H9 (cell line): Measurements from ENCODE around the gene MRPS5. TPM values are rescaled to one million over a fixed set of nuclear protein-coding genes. Genes with fewer than 3 reads are reported as not detected.

ENCODE experiments used
- DNase-seq: peaks from one replicate; pipeline ENCODE4 v3.0.0-alpha.2; 2017
- H2AFZ ChIP-seq: one replicate; pipeline ENCODE4 v1.6.1; 2013; ENCODE audit warnings: mild to moderate bottlenecking, low read length, control low read depth, moderate library complexity
- H2AK5ac ChIP-seq: 2 replicates; pipeline ENCODE4 v1.6.1; 2013; ENCODE audit warnings: low read length, control low read depth, mixed read lengths; ENCODE audit not compliant: insufficient read length
- H2BK120ac ChIP-seq: one replicate; pipeline ENCODE4 v1.6.1; 2013; ENCODE audit warnings: low read depth, mild to moderate bottlenecking, low read length, control low read depth, inconsistent platforms; ENCODE audit not compliant: poor library complexity, severe bottlenecking
- H2BK12ac ChIP-seq: 2 replicates; pipeline ENCODE4 v1.6.1; 2013; ENCODE audit warnings: low read length, control low read depth, mixed read lengths, low read depth; ENCODE audit not compliant: insufficient read length
- H2BK15ac ChIP-seq: 2 replicates; pipeline ENCODE4 v1.6.1; 2013; ENCODE audit warnings: low read depth, low read length, control low read depth
- H2BK20ac ChIP-seq: one replicate; pipeline ENCODE4 v1.6.1; 2013; ENCODE audit warnings: low read depth, mild to moderate bottlenecking, low read length, control low read depth, inconsistent platforms; ENCODE audit not compliant: poor library complexity, severe bottlenecking
- H2BK5ac ChIP-seq: 2 replicates; pipeline ENCODE4 v1.6.1; 2013; ENCODE audit warnings: low read length, control low read depth, mixed read lengths; ENCODE audit not compliant: insufficient read length
- H3K14ac ChIP-seq: 2 replicates; pipeline ENCODE4 v1.6.1; 2013; ENCODE audit warnings: low read length, control low read depth; ENCODE audit not compliant: insufficient read depth
- H3K18ac ChIP-seq: 2 replicates; pipeline ENCODE4 v1.6.1; 2013; ENCODE audit warnings: low read depth, mild to moderate bottlenecking, mixed read lengths, low read length, control low read depth; ENCODE audit not compliant: insufficient read length
- H3K23ac ChIP-seq: 2 replicates; pipeline ENCODE4 v1.6.1; 2013; ENCODE audit warnings: low read length, control low read depth, mixed read lengths, low read depth; ENCODE audit not compliant: insufficient read length
- H3K23me2 ChIP-seq: 2 replicates; pipeline ENCODE4 v1.6.1; 2013; ENCODE audit warnings: low read depth, mild to moderate bottlenecking, mixed read lengths, low read length, control low read depth; ENCODE audit not compliant: insufficient read length, poor library complexity, severe bottlenecking
- H3K27ac ChIP-seq: 2 replicates; pipeline ENCODE4 v1.5.1; 2013; ENCODE audit warnings: low read length, control low read depth, mixed read lengths, low read depth; ENCODE audit not compliant: insufficient read length
- H3K27me3 ChIP-seq: 2 replicates; pipeline ENCODE4 v1.6.1; 2013; ENCODE audit warnings: low read length, control low read depth, inconsistent platforms; ENCODE audit not compliant: insufficient read depth
- H3K4ac ChIP-seq: 2 replicates; pipeline ENCODE4 v1.6.1; 2013; ENCODE audit warnings: low read depth, mild to moderate bottlenecking, control low read depth, inconsistent platforms, low read length, moderate library complexity
- H3K4me1 ChIP-seq: 2 replicates; pipeline ENCODE4 v1.6.1; 2013; ENCODE audit warnings: low read length, control low read depth, inconsistent platforms; ENCODE audit not compliant: insufficient read depth
- H3K4me2 ChIP-seq: 2 replicates; pipeline ENCODE4 v1.6.1; 2013; ENCODE audit warnings: low read length, control low read depth, mixed read lengths; ENCODE audit not compliant: insufficient read length, insufficient read depth
- H3K56ac ChIP-seq: 2 replicates; pipeline ENCODE4 v1.6.1; 2013; ENCODE audit warnings: low read depth, mild to moderate bottlenecking, mixed read lengths, low read length, control low read depth; ENCODE audit not compliant: insufficient read length
- H3K79me1 ChIP-seq: 2 replicates; pipeline ENCODE4 v1.6.1; 2013; ENCODE audit warnings: low read depth, mild to moderate bottlenecking, moderate library complexity, low read length, control low read depth, inconsistent platforms; ENCODE audit not compliant: insufficient read depth, poor library complexity, severe bottlenecking
- H3K79me2 ChIP-seq: 2 replicates; pipeline ENCODE4 v1.6.1; 2013; ENCODE audit warnings: low read length, control low read depth, inconsistent platforms; ENCODE audit not compliant: insufficient read depth
- H3K9ac ChIP-seq: 2 replicates; pipeline ENCODE4 v1.6.1; 2013; ENCODE audit warnings: low read length, control low read depth, mixed read lengths; ENCODE audit not compliant: insufficient read length; ENCODE audit errors: extremely low read depth
- H3K9me3 ChIP-seq: one replicate; pipeline ENCODE4 v1.6.1; 2013; ENCODE audit warnings: low read depth, low read length, inconsistent platforms; ENCODE audit not compliant: control insufficient read depth
- H3T11ph ChIP-seq: one replicate; pipeline ENCODE4 v1.6.1; 2013; ENCODE audit warnings: mild to moderate bottlenecking, low read length, control low read depth, inconsistent platforms
- H4K20me1 ChIP-seq: one replicate; pipeline ENCODE4 v1.6.1; 2013; ENCODE audit not compliant: control insufficient read depth, insufficient read length, insufficient read depth
- H4K5ac ChIP-seq: 2 replicates; pipeline ENCODE4 v1.6.1; 2013; ENCODE audit warnings: low read depth, mild to moderate bottlenecking, mixed read lengths, low read length, control low read depth; ENCODE audit not compliant: insufficient read length
- H4K8ac ChIP-seq: replicated peaks from 2 replicates; pipeline ENCODE4 v1.6.1; 2013; ENCODE audit warnings: low read length, control low read depth, mixed read lengths, low read depth; ENCODE audit not compliant: insufficient read length
- H4K91ac ChIP-seq: 2 replicates; pipeline ENCODE4 v1.6.1; 2013; ENCODE audit warnings: low read depth, mild to moderate bottlenecking, moderate library complexity, mixed read lengths, low read length, control low read depth; ENCODE audit not compliant: insufficient read length
- H3K27ac Mint-ChIP-seq, 3 experiments: 2 replicates in 2 of 3; 3 replicates in 1 of 3; pipeline ENCODE4 v1.8.0; 2020 to 2021; ENCODE audit warnings: mixed read lengths in 3 of 3, mild to moderate bottlenecking in 1 of 3, moderate library complexity in 1 of 3
- H3K27me3 Mint-ChIP-seq: 2 replicates; pipeline ENCODE4 v1.8.0; 2021; ENCODE audit warnings: low read depth, mild to moderate bottlenecking, moderate library complexity, mixed read lengths
- H3K36me3 Mint-ChIP-seq, 3 experiments: 2 replicates in 2 of 3; 3 replicates in 1 of 3; pipeline ENCODE4 v1.8.0; 2020 to 2021; ENCODE audit warnings: low read depth in 3 of 3, mixed read lengths in 3 of 3; ENCODE audit not compliant: insufficient read depth in 1 of 3
- H3K4me1 Mint-ChIP-seq, 2 experiments: 2 replicates each; pipeline ENCODE4 v1.8.0; 2020; ENCODE audit warnings: mixed read lengths in 2 of 2
- H3K4me3 Mint-ChIP-seq, 2 experiments: 2 replicates in 1 of 2; 3 replicates in 1 of 2; pipeline ENCODE4 v1.8.0; 2020 to 2021; ENCODE audit warnings: mild to moderate bottlenecking in 2 of 2, mixed read lengths in 2 of 2, moderate library complexity in 1 of 2
- H3K9me3 Mint-ChIP-seq, 2 experiments: 2 replicates in 1 of 2; 3 replicates in 1 of 2; pipeline ENCODE4 v1.8.0; 2020; ENCODE audit warnings: mild to moderate bottlenecking in 2 of 2, mixed read lengths in 2 of 2, moderate library complexity in 1 of 2
- CTCF ChIP-seq: fragments of 200-600 bp; sonication (generic); conservative IDR thresholded peaks from 3 replicates; pipeline ENCODE4 v1.8.0; 2021; ENCODE audit warnings: antibody characterized with exemption, mild to moderate bottlenecking
- WGBS: extraction: QIAGEN DNeasy Blood & Tissue Kit; methylation state at CpG from one replicate; pipeline ENCODE4 v1.1.7; 2013; ENCODE audit warnings: missing lambda C conversion rate, low lambda C conversion rate, mixed read lengths; ENCODE audit not compliant: insufficient read length; ENCODE audit errors: extremely low coverage; 5-methylcytosine and 5-hydroxymethylcytosine counted together
- total RNA-seq: library from RNA; stranded (reverse); gene quantifications from 2 replicates; pipeline ENCODE4 v1.2.1, GENCODE V29; 2021

The MRPS5 gene
- total RNA-seq, 1 experiment from 2014 or later, result 50.9 TPM

- peak overlapping the region in 1 of 2 experiments; percentile 12; a peak in 2 of 5 replicates for H3K4me3 Mint-ChIP-seq
Measured at GRCh38 chr2:95062242-95063085, 59.1 kb downstream of the MRPS5 start.

More at GRCh38 chr2:95062242-95063085, 59.1 kb downstream of the MRPS5 start:
- no peaks in the 10 kb centered on the region for H3K79me2 ChIP-seq
- no peak overlapping the region for H2BK20ac ChIP-seq
- H4K20me1 ChIP-seq, result no peaks in the 10 kb centered on the region
- H3K4ac ChIP-seq, result no peak overlapping the region
- no peaks in the 10 kb centered on the region for H3K27me3 ChIP-seq
- TF ChIP-seq CTCF, result no peak; the same call in 2 of the 3 replicates
- no peaks in the 10 kb centered on the region for H3K23me2 ChIP-seq
- no peaks in the 10 kb centered on the region for H3K79me1 ChIP-seq
- H3K56ac ChIP-seq, result no peak overlapping the region
- Mint-ChIP-seq H3K4me1 (peaks cover 16 to 22% of the 10 kb centered on the region in 2 experiments), H3K9me3 (no peaks in the 10 kb centered on the region), H3K36me3 (no peaks in the 10 kb centered on the region), H3K27ac (peak overlapping the region in 1 of 3 experiments; percentile 45; a peak in 1 of 7 replicates), H3K27me3 (peaks cover 11% of the 10 kb centered on the region)
- no peak overlapping the region for H3K14ac ChIP-seq
- no peak overlapping the region for H3K23ac ChIP-seq
- H3K27ac ChIP-seq, result no peak overlapping the region
- peak overlapping the region; percentile 39 for H3K4me2 ChIP-seq
- no peaks in the 10 kb centered on the region for H3K9me3 ChIP-seq
- no peak overlapping the region for H3T11ph ChIP-seq
- H2BK120ac ChIP-seq, result no peak overlapping the region
- no peak overlapping the region for H4K5ac ChIP-seq
- H3K4me1 ChIP-seq, result no peaks in the 10 kb centered on the region; the same call in 1 of the 2 replicates
- no peak overlapping the region for H2BK5ac ChIP-seq
- WGBS, result no CpG with 5 or more reads among the region's 11 CpGs
- H4K8ac ChIP-seq, result no peak overlapping the region
- no peak overlapping the region for H2BK15ac ChIP-seq
- no peak overlapping the region for H4K91ac ChIP-seq
- DNase-seq, result no peak
- H3K18ac ChIP-seq, result no peak overlapping the region
- no peak overlapping the region for H3K9ac ChIP-seq
- H2AFZ ChIP-seq, result peak overlapping the region; percentile 91
- H2AK5ac ChIP-seq, result no peak overlapping the region
- H2BK12ac ChIP-seq, result no peak overlapping the region
